GM12865 (cell line): ENCODE data around the gene ELMO1.

ENCODE experiments used
- DNase-seq: peaks from one replicate; pipeline ENCODE4 v3.0.0; 2010; ENCODE audit warnings: low read depth
- H3K4me3 ChIP-seq: 2 replicates; pipeline ENCODE4 v1.5.1; 2011; ENCODE audit warnings: mild to moderate bottlenecking, low read depth, low read length, control low read depth
- CTCF ChIP-seq: IDR thresholded peaks from 2 replicates; pipeline ENCODE4 v1.5.1; 2011; ENCODE audit warnings: low read length, control low read depth, low read depth, inconsistent platforms; ENCODE audit not compliant: insufficient read depth; ENCODE audit errors: missing control alignments

ELMO1 gene

GRCh38 chr7:37211097-37211880 lies 237.4 kb downstream of the ELMO1 start:
- no peak for DNase-seq
- no peak for TF ChIP-seq CTCF
- H3K4me3 ChIP-seq: no peak overlapping the region

- DNase-seq: no peak
- TF ChIP-seq CTCF: no peak
- no peak overlapping the region for H3K4me3 ChIP-seq
Measured at GRCh38 chr7:37209195-37209594, 239.5 kb downstream of the ELMO1 start.

GRCh38 chr7:37208528-37208927 lies 240.1 kb downstream of the ELMO1 start:
- H3K4me3 ChIP-seq: no peak overlapping the region
- peak; percentile 68 for DNase-seq
- peak; percentile 31 for TF ChIP-seq CTCF

GRCh38 chr7:37206192-37206591 lies 242.5 kb downstream of the ELMO1 start:
- DNase-seq: no peak
- H3K4me3 ChIP-seq: no peak overlapping the region
- TF ChIP-seq CTCF: no peak

- peak; percentile 10 for DNase-seq
- TF ChIP-seq CTCF: no peak
Measured at GRCh38 chr7:37205451-37205850, 243.2 kb downstream of the ELMO1 start.

GRCh38 chr7:37201876-37202198 lies 246.8 kb downstream of the ELMO1 start:
- no peak for DNase-seq
- no peak overlapping the region for H3K4me3 ChIP-seq
- no peak for TF ChIP-seq CTCF

More at GRCh38 chr7:37205451-37205850, 243.2 kb downstream of the ELMO1 start:
- H3K4me3 ChIP-seq: no peak overlapping the region
